ENCODE results near the gene PPP1R3E.
"Not testable (repeated sequence)": the region's sequence is repeated elsewhere in the genome, so short reads cannot be mapped to it uniquely, and the experiment has no call there.

PPP1R3E gene

GRCh38 chr14:23275412-23275811 is 27.2 kb downstream of the PPP1R3E start:
- TF ChIP-seq CTCF (IDR thresholded peaks at IDR 0.05; ENCODE audit: extremely low read depth, missing control alignments) = no peak
- no peak for DNase-seq (ENCODE audit: low spot score)

- DNase-seq (ENCODE audit: low spot score) = no peak
- TF ChIP-seq CTCF (IDR thresholded peaks at IDR 0.05; ENCODE audit: extremely low read depth, missing control alignments) = no peak
Observed at GRCh38 chr14:23269193-23269592, 33.5 kb downstream of the PPP1R3E start.

- not testable (repeated sequence) for DNase-seq (ENCODE audit: low spot score)
Observed at GRCh38 chr14:23260849-23261248, 41.8 kb downstream of the PPP1R3E start.

GRCh38 chr14:23259426-23259825 is 43.2 kb downstream of the PPP1R3E start:
- DNase-seq (ENCODE audit: low spot score) = no peak
- no peak for TF ChIP-seq CTCF (IDR thresholded peaks at IDR 0.05; ENCODE audit: extremely low read depth, missing control alignments)

- DNase-seq (ENCODE audit: low spot score) = no peak
- TF ChIP-seq CTCF (IDR thresholded peaks at IDR 0.05; ENCODE audit: extremely low read depth, missing control alignments) = no peak
Observed at GRCh38 chr14:23258256-23258655, 44.4 kb downstream of the PPP1R3E start.

GRCh38 chr14:23252420-23253333 is 50.0 kb downstream of the PPP1R3E start:
- no peak for TF ChIP-seq CTCF (IDR thresholded peaks at IDR 0.05; ENCODE audit: extremely low read depth, missing control alignments)
- DNase-seq (ENCODE audit: low spot score) = no peak

GRCh38 chr14:23252006-23252405 is 50.7 kb downstream of the PPP1R3E start:
- no peak for DNase-seq (ENCODE audit: low spot score)
- TF ChIP-seq CTCF (IDR thresholded peaks at IDR 0.05; ENCODE audit: extremely low read depth, missing control alignments) = no peak

GRCh38 chr14:23249824-23250223 is 52.8 kb downstream of the PPP1R3E start:
- no peak for TF ChIP-seq CTCF (IDR thresholded peaks at IDR 0.05; ENCODE audit: extremely low read depth, missing control alignments)
- no peak for DNase-seq (ENCODE audit: low spot score)
